Stimulated activated CD8-positive, alpha-beta memory T cell treated with anti-CD3 and anti-CD28 coated beads, Interleukin-12 subunit alpha, Interleukin-12 subunit beta, amount 100 ng/mL, for 24 hours (primary cell): Measurements from ENCODE around the gene TRIM8.

ENCODE experiments used
- DNase-seq: peaks from one replicate; pipeline ENCODE4 v3.0.0-alpha.2; 2020; ENCODE audit errors: extremely low read depth

The TRIM8 gene

DNA sequence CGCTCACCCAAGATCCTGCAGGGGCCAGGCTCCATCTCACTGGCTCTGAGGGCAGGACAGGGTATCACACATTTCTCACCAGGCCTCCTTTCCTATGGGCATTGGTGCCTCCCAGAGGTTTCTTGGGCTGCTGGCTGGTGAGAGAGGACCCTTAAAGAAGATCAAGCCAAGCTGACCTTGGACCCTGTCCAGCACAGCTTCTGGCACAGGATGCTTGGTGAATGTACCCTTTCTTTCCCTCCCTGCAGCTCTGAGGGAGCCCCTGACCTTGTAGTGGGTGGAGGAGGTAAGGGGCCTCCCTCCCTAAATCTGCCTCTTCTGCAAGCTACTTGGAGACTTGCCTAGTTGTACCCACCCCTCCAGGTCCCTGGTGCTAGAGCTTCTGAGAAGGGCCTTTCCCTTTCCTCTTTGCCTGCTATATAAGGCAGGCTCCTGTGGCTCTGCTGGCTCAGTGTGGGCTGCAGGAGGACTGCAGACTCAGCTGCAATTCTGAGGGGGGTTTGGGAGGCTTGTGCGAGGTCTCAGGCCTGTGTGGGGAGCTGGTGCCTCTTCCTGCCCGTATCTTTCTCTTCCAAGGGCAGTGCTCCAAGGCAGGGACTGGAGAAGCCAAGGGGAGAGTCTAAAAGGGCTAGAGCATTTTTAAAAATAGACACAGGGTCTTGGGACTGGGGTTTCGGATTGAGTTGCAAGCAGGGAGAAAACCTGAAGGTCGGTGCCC is 11.7 kb upstream of the TRIM8 start:
- DNase-seq, result no peak

DNA sequence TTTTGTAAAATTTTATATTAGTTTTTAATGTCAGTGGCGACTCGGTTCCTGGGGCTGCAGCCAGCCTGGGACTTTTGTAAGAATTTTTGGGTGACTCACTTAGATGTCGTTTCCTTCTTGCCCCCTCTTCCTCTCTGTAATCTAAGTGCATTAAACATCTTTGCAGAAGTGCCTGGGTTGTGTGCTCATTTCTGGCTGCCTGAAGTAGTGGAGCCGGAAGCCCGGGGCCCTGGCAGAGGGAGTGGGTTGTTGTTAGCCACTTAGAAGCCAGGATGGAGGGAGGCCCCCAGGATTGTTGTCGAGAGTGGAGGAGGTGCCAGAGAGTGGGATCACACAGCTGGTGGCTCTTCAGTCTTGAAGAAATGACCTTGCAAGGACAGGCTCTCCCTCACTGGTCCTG is 11.0 kb upstream of the TRIM8 start:
- no peak for DNase-seq

DNA sequence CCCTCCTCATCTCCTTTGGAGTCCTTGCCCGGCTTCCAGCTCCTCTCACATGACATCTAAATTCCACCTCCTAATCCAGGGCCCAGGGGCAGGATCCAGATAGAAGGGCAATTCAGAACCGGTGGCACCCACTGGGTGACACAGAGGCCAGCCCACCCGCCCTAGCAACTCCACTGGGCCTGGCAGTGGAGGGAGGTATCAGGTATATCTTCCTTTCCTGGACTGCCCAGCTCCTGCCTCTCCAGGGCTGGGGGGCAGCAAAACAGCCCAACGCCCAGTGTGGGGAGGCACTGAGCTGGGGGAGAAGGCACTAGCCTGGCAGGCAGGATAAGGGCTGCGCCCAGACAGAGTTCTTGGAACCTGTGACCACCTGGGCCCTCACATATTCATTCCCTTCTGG is 10.4 kb upstream of the TRIM8 start:
- DNase-seq, result no peak

DNA sequence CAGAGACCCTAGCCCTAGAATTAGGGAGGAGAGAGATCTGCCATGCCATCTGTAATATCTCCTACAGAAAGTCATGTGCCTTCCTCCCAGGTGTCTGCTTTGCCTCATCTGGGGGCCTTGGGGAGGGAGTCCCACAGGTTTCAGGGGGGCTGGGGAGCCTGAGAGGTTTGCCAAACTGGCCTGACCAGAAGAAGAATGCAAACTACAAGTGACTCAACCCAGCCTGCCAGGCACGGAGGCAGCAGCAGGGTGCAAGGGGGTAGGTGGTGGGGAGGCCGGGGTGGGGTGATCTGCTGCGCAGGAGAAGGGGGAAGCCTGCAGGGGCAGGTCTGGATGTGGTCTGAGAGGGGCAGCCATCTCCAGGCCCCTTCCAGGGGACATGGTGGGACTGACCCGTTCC is 9.6 kb upstream of the TRIM8 start:
- DNase-seq, result no peak

DNA sequence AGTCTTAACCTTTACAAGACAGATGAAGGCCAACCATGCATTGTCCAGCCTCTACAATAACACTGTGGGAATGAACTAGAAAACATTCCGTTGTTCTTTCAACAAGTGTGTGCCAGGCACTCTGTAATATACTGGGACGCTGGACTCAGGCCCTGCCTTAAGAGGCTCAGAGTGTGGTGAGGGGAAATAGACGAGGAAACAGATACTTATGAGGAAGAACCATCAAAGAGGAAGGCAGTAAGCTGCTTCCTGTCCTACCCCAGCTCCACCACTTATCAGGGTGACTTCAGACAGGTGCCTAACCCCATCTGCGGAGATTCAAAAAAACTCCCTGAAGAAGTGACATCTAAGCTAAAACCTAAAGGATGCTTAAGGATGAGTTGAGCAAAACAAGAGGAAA is 8.9 kb upstream of the TRIM8 start:
- DNase-seq, result no peak

DNA sequence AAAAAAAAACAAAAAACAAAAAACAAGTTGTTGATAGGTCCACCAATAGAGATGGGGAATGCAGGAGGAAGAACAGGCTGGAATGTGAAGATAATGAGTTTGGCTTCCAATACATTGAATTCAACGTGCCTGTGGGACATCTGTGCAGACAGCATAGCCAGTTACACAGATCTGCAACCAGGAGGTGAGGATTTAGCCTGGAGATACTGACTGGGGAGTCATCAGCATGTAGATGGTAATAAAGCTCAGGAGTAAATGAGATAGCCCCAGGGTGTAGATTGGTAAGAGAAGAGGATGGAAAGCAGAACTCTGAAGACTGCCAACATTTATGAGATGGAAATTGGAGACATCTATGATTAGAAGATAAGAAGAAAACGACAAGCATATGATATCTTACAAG is 4.7 kb upstream of the TRIM8 start:
- no peak for DNase-seq

DNA sequence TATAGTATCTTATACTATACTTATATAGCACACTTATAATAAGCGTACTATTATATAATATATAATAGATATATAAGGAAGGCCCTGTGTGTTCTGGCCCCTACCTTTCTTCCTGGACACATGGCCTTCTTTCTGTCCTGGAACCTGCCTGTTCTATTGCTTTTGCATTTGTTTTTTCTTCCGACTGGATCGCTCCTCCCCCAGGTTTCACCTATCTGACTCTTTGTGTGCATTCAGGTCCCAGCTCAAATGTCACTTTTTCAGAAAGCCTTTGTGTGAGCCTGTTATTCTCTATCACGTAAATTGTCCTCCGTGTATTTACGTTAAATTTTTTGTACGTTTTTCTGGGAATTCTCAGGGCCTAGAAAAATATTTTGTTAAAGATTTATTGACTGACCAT is 2.9 kb upstream of the TRIM8 start:
- DNase-seq, result no peak

DNA sequence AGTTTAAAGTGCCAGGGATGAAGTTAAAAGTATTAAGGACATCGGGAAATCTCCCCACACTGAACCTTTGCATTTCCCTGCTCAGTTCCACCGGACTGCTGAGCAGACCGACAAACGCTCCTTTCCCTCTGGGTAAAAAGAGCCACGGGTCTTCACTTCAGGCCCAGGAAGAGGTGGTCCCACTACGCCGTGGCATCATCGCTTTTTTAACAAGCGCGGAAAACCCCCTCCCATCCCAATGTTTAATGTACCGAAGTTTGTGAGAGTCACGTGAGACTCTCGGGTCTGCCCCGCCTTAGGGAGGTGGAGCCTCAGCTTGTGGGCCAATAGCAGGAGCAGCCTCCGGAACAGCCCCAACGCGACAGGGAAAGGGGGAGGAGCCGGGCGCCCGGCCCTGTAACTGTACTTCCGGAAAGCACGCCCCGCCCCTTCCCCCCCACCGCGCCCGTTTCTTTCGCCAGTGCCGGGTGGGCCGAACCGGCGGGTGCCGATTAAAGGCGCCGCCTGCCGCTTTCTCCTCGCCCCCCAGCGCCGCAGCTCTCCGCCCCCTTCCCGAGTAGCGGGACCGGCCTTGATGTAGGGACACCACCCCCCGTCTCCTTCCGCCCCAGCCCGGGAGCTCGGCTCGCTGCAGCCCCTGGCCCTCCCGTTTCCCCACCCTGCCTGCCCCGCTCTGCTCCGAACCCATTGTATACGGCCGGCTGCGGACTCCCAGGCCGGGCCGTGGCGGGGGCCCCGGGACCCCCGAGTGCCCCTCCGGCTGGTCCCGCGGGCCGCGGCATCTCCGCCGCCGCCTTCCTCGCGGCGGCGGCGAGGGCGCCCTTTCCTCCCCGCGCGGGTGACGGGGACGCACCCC is 2.2 kb upstream of the TRIM8 start:
- DNase-seq, result peak; percentile 94

DNA sequence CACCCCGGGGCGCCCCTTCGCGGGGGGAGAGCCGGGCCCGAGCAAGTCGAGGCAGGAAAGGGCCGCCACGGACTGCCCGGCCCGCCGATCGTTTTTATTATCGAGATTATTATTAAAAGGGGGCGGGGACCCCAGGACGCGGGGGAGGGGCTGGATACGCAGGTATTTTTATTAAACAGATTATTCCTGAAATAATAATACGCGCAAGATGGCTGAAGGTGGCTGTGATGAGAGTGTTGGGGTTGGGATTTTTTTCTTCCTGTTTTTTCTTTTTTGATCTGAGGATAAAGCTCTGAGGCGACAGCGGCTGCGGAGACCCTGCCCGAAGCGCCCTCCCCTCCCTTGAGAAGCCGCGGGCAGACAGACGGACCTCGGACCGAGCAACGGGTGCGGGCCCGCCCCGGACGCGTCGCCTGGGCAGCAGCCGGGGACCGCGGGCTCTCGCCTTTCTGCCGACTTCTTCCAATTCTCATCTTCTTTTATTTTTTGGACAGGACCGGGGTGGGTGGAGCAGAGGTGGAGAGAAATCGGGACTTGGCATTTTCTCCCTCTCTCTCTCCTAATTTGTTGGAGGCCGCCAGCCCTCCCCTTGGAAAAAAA is 1.4 kb upstream of the TRIM8 start:
- no peak for DNase-seq

DNA sequence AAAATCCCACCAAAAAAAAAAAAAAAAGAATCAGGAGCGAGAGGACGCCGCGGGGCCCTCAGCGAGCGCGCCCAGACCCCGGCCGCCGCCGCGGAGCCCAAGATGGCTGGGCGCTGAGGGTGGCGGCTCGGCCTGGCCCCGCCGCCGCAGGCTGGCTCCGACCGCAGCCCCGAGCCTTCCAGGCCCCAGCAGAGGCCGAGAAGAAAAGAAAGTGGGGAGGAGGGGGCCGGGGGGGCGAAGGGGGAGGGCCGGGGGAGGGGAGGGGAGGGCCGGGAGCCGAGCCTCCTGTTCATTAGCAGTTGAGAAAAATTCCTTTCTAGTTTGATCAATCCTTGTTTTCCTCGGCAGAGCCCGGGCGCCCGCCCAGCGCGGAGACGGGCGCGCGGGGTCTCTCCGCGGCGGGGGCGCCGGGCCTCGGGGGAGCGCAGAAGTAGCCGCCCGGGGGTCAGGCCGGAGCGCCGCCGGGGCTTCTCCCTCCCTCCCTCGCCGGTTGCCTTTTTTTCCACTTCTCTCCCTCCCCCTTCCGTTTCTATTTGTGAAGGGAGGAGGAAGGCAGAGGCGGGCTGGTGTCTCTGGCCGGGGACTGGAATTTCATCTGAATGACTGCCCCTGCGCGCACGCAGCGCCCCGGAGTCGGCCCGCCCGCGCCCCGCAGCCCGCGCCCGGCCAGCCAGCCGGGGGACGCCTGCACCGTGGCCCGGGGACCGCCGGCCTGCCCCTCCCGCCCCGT is 778 bp upstream of the TRIM8 start:
- DNase-seq, result no peak

DNA sequence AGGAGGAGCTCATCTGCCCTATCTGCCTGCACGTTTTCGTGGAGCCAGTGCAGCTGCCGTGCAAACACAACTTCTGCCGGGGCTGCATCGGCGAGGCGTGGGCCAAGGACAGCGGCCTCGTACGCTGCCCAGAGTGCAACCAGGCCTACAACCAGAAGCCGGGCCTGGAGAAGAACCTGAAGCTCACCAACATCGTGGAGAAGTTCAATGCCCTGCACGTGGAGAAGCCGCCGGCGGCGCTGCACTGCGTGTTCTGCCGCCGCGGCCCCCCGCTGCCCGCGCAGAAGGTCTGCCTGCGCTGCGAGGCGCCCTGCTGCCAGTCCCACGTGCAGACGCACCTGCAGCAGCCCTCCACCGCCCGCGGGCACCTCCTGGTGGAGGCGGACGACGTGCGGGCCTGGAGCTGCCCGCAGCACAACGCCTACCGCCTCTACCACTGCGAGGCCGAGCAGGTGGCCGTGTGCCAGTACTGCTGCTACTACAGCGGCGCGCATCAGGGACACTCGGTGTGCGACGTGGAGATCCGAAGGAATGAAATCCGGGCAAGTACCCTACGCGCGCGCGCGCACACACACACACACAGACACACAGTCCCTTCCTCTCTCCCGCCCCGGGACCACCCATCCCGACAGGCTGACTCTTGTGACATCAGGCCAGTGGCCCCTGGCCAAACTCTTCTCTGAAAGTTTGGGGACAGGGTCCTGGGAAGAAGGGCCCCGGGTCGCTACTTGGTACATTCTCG is 538 bp downstream of the TRIM8 start:
- DNase-seq, result no peak

DNA sequence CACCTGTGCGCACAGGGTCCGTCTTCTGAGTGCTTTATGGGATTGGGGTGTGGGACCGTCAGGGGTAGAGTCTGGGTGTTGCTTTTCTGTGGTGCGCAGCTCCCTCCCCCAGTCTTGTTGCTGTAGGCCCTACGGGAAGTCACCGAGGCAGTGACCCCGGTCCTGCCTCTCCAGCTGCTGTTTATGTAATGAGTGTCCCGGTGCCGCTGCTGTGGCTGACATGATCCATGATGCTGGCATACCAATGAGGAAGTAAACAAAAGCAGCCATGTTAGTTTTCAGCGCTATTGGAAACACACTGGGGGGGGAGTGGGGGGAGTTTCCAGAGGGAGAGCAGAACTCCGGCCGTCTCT is 1.1 kb downstream of the TRIM8 start:
- DNase-seq, result no peak

DNA sequence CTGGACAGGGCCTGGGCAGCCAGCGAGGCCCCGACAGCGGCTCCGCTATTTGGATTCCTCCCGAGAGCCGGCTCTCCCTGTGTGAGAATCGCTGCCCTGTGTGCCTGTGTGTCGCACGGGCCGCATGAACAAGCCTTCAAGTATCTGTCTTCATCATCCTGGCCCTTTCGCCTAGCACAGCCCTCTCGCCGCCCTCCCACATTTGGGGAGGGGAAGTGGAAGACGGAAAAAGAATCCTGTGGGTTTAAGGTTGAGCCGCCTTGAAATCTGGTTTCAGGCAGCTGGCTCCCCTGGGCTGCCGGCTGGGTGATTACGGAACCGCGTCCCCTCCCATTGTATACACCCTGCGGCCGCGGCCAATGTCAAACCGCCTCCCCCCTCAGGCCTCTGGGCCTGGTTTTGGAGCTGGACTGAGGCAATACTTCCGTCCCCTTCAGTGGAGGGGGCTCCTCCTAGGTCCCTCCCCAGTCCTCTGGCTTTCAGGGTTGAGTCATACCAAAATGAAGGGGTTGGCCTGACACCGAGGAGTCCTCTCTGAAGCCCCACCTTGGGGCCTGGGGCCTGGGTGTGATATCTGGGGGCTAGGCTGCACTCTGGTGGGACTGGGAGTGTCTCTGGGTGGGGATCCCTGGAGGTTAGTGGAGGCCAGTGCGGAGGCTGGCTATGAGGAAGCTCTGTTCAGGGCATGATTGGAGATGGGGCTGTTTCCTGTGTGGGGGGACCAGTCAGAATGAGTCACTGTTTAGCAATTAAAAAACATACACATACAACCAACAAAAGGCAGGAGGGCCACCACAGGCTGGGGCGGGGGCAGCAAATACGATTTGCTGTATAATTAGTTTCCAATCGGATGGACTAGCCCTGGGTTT is 1.7 kb downstream of the TRIM8 start:
- DNase-seq, result no peak

DNA sequence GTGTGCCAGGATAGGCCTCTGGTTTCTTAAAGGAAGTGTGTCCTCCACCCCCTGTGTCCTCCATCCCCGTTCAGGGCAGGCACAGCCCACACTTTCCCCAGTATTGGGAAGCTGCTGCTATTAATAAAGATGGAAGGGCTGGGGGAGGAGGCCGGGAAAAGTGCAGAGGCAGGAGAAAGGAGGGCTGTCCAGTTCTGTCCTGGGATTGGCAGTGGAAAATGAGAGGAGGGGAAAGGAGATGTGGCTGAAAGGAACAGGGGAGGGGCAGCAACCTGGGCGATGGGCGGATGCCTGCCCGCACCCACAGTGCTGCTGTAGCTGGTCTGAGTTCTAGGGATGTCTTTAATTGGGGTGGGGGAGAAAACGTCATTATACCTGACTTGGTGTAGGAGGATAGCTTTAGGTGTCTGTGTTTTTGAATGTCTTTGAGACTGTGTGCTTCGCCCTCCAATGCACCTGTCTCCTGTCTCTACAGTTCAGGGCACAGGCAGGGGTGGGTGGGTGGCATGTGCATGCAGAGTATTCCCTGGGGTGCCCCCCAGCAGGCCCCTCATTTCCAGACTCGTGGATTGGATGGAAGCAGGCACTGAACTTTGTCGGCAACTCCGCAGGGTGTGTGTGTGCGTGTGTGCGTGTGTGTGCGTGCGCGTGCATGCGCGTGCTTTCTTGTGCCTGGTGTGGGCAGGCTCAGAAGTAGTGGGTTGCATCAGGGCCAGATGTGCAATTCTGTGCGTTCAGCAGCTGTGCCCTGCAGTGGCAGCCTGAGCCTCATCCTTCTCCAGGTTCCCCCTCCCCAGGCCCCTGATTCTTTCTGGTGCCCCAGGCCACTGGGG is 2.5 kb downstream of the TRIM8 start:
- no peak for DNase-seq

DNA sequence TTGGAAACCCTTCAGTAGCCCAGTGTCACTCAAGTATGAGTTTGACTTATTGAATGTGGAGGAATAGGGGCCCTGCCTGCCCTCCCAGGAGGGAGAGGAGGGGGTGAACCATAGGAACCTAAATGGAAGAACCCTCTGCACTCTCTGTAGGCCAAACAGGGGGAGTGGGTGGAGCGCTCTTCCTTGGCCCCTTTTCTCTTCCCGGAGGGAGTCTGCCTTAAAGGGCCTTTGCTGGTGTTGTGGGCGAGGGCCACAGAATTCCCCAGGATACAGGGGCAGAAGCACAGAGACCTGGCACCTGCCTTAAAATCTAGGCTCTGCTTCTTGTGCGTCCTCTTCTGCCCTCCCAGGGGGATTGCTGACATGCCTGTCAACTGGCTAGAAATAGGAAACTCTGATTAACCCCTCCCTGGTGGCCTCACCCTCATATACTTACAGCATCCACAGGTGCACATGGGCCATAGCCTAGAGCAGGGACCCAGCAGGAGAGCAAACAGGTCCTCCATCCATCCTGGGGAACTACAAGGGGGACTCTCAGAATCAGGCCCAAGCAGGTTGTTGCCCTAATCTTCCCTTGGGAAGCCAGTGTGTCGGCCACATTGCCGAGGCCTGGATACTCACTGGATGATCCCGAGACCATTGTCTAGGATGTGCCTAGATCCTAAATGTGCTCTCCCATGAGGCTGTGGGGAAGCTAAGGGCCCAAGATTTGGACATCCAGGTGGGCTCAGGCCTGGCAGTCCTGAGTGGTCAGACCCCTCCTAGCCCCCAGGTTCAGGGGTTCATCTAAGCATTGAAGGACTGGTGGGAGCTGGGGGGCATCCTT is 3.4 kb downstream of the TRIM8 start:
- no peak for DNase-seq

DNA sequence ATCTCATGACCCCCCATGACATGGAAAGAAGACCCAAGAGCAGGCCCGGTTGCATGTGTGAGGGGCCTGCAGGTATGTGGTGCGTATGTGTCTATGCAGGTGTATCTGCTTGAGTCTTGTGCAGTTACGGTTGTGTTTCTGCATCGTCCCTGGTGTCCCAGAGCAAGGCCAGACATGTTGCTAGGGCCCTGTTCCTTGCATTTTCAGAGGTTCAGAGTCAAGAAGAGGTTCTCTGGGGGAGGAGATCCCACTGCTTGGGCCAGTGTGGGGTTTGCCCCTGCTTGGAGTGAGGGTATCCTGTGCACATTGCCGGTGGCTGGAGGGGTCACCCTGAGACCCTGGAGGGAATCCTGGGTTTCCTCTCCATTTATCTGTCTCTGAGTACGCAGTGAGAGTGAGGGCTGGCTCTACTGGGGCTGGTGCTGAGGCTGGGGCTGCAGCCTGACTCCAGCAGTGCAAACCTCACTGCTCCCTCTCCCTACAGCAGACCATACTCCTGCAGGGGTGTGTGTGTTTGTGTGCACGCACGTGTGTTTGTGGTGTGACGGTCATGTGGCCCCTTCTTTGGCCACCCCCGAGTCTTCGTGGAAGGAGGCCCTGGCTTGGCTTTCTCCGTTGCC is 4.1 kb downstream of the TRIM8 start:
- DNase-seq, result no peak

DNA sequence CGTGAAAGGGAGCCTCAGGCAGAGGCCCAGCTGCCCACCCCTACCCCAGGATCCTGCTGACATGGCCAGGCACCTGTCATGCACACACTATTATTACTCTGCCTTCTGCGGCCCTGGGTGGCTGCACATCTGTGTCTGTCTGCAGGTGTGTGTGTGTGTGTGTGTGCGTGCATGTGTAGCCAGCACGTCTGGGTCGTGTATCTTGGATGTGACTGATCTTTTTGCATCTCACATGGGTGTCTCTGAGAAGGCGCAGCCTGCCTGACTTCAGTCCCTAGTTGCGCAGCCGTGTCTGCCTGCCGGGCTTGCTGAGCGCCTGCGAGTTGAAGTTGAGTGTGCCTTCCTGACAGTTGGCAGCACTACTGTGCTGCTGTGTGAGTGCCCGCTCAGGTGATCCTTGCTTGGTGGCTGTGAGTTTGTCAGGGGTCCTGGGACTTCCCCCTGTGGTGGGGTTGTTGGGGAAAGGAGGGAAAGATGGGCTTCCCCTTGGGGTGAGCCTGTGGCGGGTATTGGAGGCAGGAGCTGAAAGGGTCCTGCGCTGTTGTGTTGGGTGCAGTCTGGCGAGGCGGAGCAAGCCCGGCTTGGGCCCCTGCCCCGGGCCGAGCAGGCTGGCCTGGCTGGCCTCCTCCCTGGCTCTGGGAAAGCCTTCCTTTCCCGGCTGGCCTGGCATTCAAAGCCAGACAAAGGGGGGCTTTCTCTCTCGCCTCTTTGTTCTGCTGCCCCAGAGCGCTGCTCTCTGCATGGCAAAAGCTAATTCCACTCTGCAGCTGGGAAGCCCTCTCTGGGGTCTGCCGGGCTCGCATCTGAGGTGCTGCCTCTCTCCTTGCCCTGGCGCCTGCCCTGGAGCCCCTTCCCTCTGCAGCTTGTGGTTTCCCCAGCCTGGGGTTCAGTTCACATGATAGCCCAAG is 4.9 kb downstream of the TRIM8 start:
- DNase-seq, result no peak
